HG02970 (cell line): ENCODE results near the gene VAV2.

Source experiments
- ATAC-seq: cut with Tn5 transposase; IDR thresholded peaks from one replicate; pipeline ENCODE4 v1.9.1; 2021; ENCODE audit warnings: mild to moderate bottlenecking, moderate library complexity, moderate number of reproducible peaks; ENCODE audit not compliant: unreplicated experiment, low FRiP score

The VAV2 gene

GRCh38 chr9:133942206-133942975 is 49.7 kb downstream of the VAV2 start:
- ATAC-seq: no peak

GRCh38 chr9:133939845-133940244 is 52.3 kb downstream of the VAV2 start:
- no peak for ATAC-seq

- no peak for ATAC-seq
Measured at GRCh38 chr9:133939171-133939785, 52.8 kb downstream of the VAV2 start.

GRCh38 chr9:133938753-133939152 is 53.4 kb downstream of the VAV2 start:
- no peak for ATAC-seq

GRCh38 chr9:133938086-133938485 is 54.0 kb downstream of the VAV2 start:
- ATAC-seq: no peak

GRCh38 chr9:133937120-133937519 is 55.0 kb downstream of the VAV2 start:
- no peak for ATAC-seq

- no peak for ATAC-seq
Measured at GRCh38 chr9:133935328-133936005, 56.7 kb downstream of the VAV2 start.

- no peak for ATAC-seq
Measured at GRCh38 chr9:133934482-133935232, 57.5 kb downstream of the VAV2 start.

- no peak for ATAC-seq
Measured at GRCh38 chr9:133933426-133934026, 58.6 kb downstream of the VAV2 start.

GRCh38 chr9:133932633-133933032 is 59.5 kb downstream of the VAV2 start:
- no peak for ATAC-seq

GRCh38 chr9:133932181-133932580 is 59.9 kb downstream of the VAV2 start:
- no peak for ATAC-seq

- no peak for ATAC-seq
Measured at GRCh38 chr9:133930682-133931485, 61.2 kb downstream of the VAV2 start.

- ATAC-seq: no peak
Measured at GRCh38 chr9:133930046-133930681, 62.0 kb downstream of the VAV2 start.

GRCh38 chr9:133929599-133929998 is 62.5 kb downstream of the VAV2 start:
- no peak for ATAC-seq

GRCh38 chr9:133928248-133928764 is 63.8 kb downstream of the VAV2 start:
- ATAC-seq: no peak

- ATAC-seq: no peak
Measured at GRCh38 chr9:133927041-133927440, 65.1 kb downstream of the VAV2 start.

- no peak for ATAC-seq
Measured at GRCh38 chr9:133926165-133926856, 65.8 kb downstream of the VAV2 start.

- no peak for ATAC-seq
Measured at GRCh38 chr9:133924453-133924852, 67.7 kb downstream of the VAV2 start.
